Hepatocyte (in vitro differentiated cells): ENCODE results near the gene CRLF1.

Experiments
- EZH2 ChIP-seq: fragments of 200-600 bp; sonication (generic); IDR thresholded peaks from 2 replicates; pipeline ENCODE4 v1.6.1; 2016; ENCODE audit warnings: antibody characterized with exemption, mild to moderate bottlenecking, borderline replicate concordance
- TF ChIP-seq, protein P1 (sequence below): fragments of 200-600 bp; sonication (generic); IDR thresholded peaks from 2 replicates; pipeline ENCODE4 v1.5.1; 2016; ENCODE audit warnings: antibody characterized with exemption, mild to moderate bottlenecking; ENCODE audit not compliant: poor library complexity

DNA sequence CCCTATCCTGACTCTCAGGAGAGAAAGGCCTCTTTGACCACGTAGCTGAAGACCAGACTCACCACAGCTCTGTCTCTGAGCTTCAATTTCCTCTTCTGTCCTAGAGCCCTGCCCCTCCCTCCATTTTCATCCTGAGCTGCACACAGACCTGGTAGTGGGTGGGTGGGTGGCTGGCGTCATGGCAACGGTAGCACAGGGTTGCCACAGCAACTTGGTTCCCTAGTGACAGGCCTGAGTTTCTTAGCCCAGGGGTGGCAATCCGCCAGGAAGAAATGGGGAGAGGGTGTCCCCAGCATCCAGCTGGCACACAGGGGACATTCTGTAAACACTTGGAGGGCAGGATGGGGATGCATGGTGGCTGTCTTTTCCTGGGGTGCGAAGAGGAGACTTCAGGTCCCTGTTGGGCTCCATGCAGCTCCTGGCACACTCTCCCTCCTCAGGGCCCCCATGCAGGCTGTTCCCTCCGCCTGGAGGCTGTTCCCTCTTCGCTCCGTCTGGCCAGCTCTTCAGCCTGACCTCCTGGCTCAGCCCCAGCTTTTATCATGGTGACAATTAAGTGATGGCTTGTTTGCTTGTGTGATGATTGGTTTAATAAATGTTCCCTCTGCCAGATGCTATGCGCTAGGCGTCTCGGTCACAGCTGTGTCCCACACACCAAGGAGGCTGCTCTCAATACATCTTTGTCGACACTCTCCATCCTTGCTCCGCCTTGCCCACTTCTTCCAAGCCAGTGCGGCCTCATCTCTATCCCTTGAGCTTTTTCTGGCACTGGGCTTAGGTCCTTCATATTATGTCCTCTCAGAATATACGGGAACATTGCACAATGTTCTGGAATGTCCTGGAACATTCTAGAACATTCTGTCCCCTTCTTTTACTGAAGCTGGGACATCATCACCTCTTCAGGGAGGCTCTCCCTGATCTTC is 22.8 kb upstream of the CRLF1 start:
- TF ChIP-seq, protein P1, sequence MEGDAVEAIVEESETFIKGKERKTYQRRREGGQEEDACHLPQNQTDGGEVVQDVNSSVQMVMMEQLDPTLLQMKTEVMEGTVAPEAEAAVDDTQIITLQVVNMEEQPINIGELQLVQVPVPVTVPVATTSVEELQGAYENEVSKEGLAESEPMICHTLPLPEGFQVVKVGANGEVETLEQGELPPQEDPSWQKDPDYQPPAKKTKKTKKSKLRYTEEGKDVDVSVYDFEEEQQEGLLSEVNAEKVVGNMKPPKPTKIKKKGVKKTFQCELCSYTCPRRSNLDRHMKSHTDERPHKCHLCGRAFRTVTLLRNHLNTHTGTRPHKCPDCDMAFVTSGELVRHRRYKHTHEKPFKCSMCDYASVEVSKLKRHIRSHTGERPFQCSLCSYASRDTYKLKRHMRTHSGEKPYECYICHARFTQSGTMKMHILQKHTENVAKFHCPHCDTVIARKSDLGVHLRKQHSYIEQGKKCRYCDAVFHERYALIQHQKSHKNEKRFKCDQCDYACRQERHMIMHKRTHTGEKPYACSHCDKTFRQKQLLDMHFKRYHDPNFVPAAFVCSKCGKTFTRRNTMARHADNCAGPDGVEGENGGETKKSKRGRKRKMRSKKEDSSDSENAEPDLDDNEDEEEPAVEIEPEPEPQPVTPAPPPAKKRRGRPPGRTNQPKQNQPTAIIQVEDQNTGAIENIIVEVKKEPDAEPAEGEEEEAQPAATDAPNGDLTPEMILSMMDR, result no peak
- TF ChIP-seq EZH2, result no peak
